GM12891 (cell line): Measurements from ENCODE around the gene TARBP1.

Experiments
- POLR2A ChIP-seq: IDR thresholded peaks from 2 replicates; pipeline ENCODE4 v1.6.1; 2011; ENCODE audit warnings: low read depth, low read length, control low read depth
- POLR2AphosphoS5 ChIP-seq: IDR thresholded peaks from 2 replicates; pipeline ENCODE4 v1.6.1; 2011; ENCODE audit warnings: low read depth, low read length, control low read depth
- POU2F2 ChIP-seq: IDR thresholded peaks from 2 replicates; pipeline ENCODE4 v1.6.1; 2011; ENCODE audit warnings: low read depth, mild to moderate bottlenecking, control low read depth, low read length, moderate library complexity
- SPI1 ChIP-seq: IDR thresholded peaks from 2 replicates; pipeline ENCODE4 v1.6.1; 2011; ENCODE audit warnings: low read depth, low read length, control low read depth
- TAF1 ChIP-seq: IDR thresholded peaks from 2 replicates; pipeline ENCODE4 v1.6.1; 2011; ENCODE audit warnings: low read depth, low read length, control low read depth

DNA sequence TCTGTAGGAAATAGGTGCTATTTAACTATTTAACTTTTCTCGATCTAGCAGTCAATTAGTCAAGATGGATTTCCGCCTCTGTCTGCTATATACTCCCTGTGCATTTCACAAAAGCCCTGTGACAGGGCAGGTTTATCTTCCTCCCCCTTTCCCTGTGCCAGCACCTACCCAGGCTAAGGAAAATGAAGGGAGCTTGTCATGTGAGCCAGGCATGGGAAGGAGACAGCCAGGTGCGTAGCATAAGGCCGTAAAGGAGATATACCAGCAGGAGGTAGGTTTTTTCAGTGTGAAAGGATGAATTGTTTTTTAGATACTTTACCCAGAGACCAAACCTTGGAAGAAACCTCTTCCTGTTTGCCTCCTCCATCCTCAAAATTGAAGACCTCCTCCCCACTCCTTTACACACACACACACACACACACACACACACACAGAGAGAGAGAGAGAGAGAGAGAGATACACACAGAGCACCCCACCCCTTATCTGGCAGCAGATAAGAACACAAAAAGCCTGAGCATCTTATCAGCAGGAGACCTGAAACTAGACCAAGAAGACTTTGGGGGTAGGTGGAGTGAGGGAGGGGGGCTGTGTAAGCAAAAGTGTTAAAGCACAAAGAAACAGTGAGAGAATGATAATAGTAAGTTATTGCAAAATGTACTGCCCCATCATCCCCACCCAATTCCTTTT lies 12.0 kb upstream of the TARBP1 start:
- TF ChIP-seq POLR2A (no peak), POLR2AphosphoS5 (no peak), TAF1 (no peak), POU2F2 (no peak), SPI1 (no peak)
